Chondrocyte (in vitro differentiated cells): ENCODE data around the gene FLACC1. TPM values are rescaled to one million over a fixed set of nuclear protein-coding genes. Genes with fewer than 3 reads are reported as not detected.

Experiments used
- DNase-seq: peaks from one replicate; pipeline ENCODE4 v3.0.0; 2021; ENCODE audit warnings: mixed read lengths, low spot score
- H3K27ac Mint-ChIP-seq: one replicate; pipeline ENCODE4 v1.8.0; 2021; ENCODE audit warnings: mild to moderate bottlenecking, moderate library complexity, mixed read lengths; ENCODE audit not compliant: unreplicated experiment
- H3K27me3 Mint-ChIP-seq: 2 replicates; pipeline ENCODE4 v1.8.0; 2021; ENCODE audit warnings: low read depth, mixed read lengths
- H3K36me3 Mint-ChIP-seq: 2 replicates; pipeline ENCODE4 v1.8.0; 2021; ENCODE audit warnings: low read depth, mixed read lengths
- H3K4me1 Mint-ChIP-seq: 2 replicates; pipeline ENCODE4 v1.8.0; 2021; ENCODE audit warnings: low read depth, mild to moderate bottlenecking, mixed read lengths
- H3K4me3 Mint-ChIP-seq: one replicate; pipeline ENCODE4 v1.8.0; 2021; ENCODE audit warnings: mild to moderate bottlenecking, moderate library complexity, mixed read lengths; ENCODE audit not compliant: unreplicated experiment
- H3K9me3 Mint-ChIP-seq: 2 replicates; pipeline ENCODE4 v1.8.0; 2021; ENCODE audit warnings: low read depth, mixed read lengths
- CTCF ChIP-seq: fragments of 200-600 bp; sonication (generic); IDR thresholded peaks from 2 replicates; pipeline ENCODE4 v1.5.0; 2021; ENCODE audit warnings: antibody characterized with exemption, mild to moderate bottlenecking, moderate library complexity
- total RNA-seq: library from RNA; stranded (reverse); gene quantifications from 3 replicates; pipeline ENCODE4 v1.2.1, GENCODE V29; 2021

The FLACC1 gene
- total RNA-seq, 1 donor from 2014 or later, result 1.4 TPM

GRCh38 chr2:201361078-201361733, 4.1 kb upstream of the FLACC1 start:
- H3K36me3 Mint-ChIP-seq, result peaks cover 28% of the 10 kb centered on the region
- DNase-seq, result no peak
- no peaks in the 10 kb centered on the region for H3K27me3 Mint-ChIP-seq
- peaks cover 21% of the 10 kb centered on the region for H3K4me1 Mint-ChIP-seq
- no peak for TF ChIP-seq CTCF
- no peak overlapping the region for H3K27ac Mint-ChIP-seq
- peaks cover 5% of the 10 kb centered on the region for H3K9me3 Mint-ChIP-seq
- H3K4me3 Mint-ChIP-seq, result no peak overlapping the region

- H3K27me3 Mint-ChIP-seq, result no peaks in the 10 kb centered on the region
Observed at GRCh38 chr2:201360256-201360655, 3.1 kb upstream of the FLACC1 start.

GRCh38 chr2:201358684-201359083, 1.5 kb upstream of the FLACC1 start:
- no peak overlapping the region for H3K27ac Mint-ChIP-seq
- H3K4me3 Mint-ChIP-seq, result no peak overlapping the region
- no peak for TF ChIP-seq CTCF
- peaks cover 3% of the 10 kb centered on the region for H3K9me3 Mint-ChIP-seq
- no peak for DNase-seq
- no peaks in the 10 kb centered on the region for H3K27me3 Mint-ChIP-seq
- H3K36me3 Mint-ChIP-seq, result peaks cover 25% of the 10 kb centered on the region
- peaks cover 16% of the 10 kb centered on the region for H3K4me1 Mint-ChIP-seq

More at GRCh38 chr2:201360256-201360655, 3.1 kb upstream of the FLACC1 start:
- H3K27ac Mint-ChIP-seq, result no peak overlapping the region
- H3K4me1 Mint-ChIP-seq, result peaks cover 16% of the 10 kb centered on the region
- H3K36me3 Mint-ChIP-seq, result peaks cover 28% of the 10 kb centered on the region
- H3K9me3 Mint-ChIP-seq, result peaks cover 3% of the 10 kb centered on the region
- no peak for DNase-seq
- no peak overlapping the region for H3K4me3 Mint-ChIP-seq
- no peak for TF ChIP-seq CTCF

GRCh38 chr2:201353116-201353515, 4.0 kb downstream of the FLACC1 start:
- DNase-seq, result no peak
- no peak overlapping the region for H3K27ac Mint-ChIP-seq
- H3K4me1 Mint-ChIP-seq, result peaks cover 19% of the 10 kb centered on the region
- no peak for TF ChIP-seq CTCF
- H3K4me3 Mint-ChIP-seq, result no peak overlapping the region
- peaks cover 4% of the 10 kb centered on the region for H3K36me3 Mint-ChIP-seq
- no peaks in the 10 kb centered on the region for H3K27me3 Mint-ChIP-seq
- no peaks in the 10 kb centered on the region for H3K9me3 Mint-ChIP-seq

GRCh38 chr2:201350879-201351278, 6.3 kb downstream of the FLACC1 start:
- no peak for DNase-seq
- no peaks in the 10 kb centered on the region for H3K27me3 Mint-ChIP-seq
- peaks cover 8% of the 10 kb centered on the region for H3K4me1 Mint-ChIP-seq
- no peak for TF ChIP-seq CTCF
- no peaks in the 10 kb centered on the region for H3K9me3 Mint-ChIP-seq
- H3K27ac Mint-ChIP-seq, result no peak overlapping the region
- H3K4me3 Mint-ChIP-seq, result no peak overlapping the region
- H3K36me3 Mint-ChIP-seq, result peaks cover 4% of the 10 kb centered on the region
